Left cardiac atrium (tissue), 4 donors: ENCODE results near the gene CLEC16A. TPM values are rescaled to one million over a fixed set of nuclear protein-coding genes. Genes with fewer than 3 reads are reported as not detected.
A peak's percentile ranks its signal among the peaks of the same experiment; 100 is the strongest.

Source experiments
- ATAC-seq, 2 donors: fragments of 200-7000 bp; cut with Tn5 transposase; one replicate each; pipeline ENCODE4 v1.9.1; 2020; ENCODE audit warnings: mild to moderate bottlenecking in 2 of 2, moderate library complexity in 2 of 2
- DNase-seq: peaks from one replicate; pipeline ENCODE4 v3.0.0-alpha.2; 2020
- intact Hi-C, 2 donors: fragments of 100-400 bp; cut with DNase I; formaldehyde crosslinking; loops; one replicate each; pipeline versions ENCODE4 v1.14.1 to v1.15.1; 2022 to 2023
- total RNA-seq, 2 donors: library from RNA; stranded (reverse); fragmentation: NEBNext Ultra II Directional; extraction: Animal tissue kit (Norgen Biotek cat#: 25700); gene quantifications; one replicate each; pipeline ENCODE4 v1.2.1, GENCODE V29; 2021
- donor health status: DM: no; HTN: yes; CAD: no.
- donor health status: DM: no; HTN: yes; CAD: no; lungs with severe emphysema.
- donor health status: DM: yes; HTN: yes; CAD: no.
- donor health status: Dilated cardiomyopathy.

The CLEC16A gene
- total RNA-seq, 2 donors from 2014 or later, result 25.5 to 30.2 TPM

DNA sequence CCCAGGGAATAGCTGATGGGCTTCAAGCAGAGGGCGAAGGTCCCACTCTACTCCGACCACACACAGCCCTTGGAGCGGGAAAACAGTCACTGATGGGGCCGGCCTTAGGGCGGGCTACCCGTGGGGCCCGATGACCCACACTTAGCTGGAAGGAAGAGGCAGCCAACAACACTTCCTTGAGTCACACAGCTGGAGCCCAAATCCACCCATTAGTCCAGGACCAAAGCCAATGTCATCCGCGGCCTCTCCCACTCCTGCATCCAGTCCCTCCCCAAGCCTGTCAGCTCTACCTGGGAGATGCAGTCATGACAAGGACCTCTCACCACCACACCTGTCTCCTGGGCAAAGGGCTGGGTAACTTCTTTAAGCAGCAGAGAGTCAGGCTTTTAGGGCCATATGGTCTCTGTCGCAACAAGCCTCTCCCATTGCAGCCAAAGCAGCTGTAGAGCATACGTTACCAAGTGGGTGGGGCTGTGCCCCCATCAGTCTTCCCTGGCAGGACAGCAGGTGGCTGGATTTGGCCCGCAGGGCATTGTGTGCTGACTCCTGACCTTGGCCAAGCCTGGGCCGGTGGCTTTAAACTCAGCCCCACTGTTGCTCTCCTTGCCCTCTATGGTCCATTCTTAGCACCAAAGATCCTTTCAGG, 200.9 kb downstream of the CLEC16A start:
- ATAC-seq, result peak; percentile 12 to 62

DNA sequence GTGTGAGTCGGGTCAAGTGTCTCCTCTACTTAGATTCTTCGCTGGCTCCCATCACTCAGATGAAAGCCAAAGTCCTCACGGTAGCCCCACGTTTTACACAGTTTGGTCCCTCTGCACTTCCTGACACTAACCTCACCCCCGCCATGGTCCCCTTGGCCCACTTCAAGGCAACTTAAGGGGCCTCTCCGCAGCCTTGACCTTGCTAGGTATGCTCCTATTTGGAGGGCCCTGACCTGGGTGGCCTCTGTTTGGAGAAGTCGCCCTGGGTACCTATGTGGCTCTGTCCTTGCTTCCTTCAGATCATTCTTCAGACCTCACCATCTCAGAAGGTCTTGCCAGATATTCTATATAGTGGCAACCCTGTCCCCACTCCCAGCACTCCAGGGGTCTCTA, 201.5 kb downstream of the CLEC16A start:
- intact Hi-C loops, result loop anchor here in 1 of 2 donors (10.0 kb wide), 1 partner anchor 59 kb away; no protein-coding TSS in a partner anchor
- ATAC-seq, result no peak
- no peak for DNase-seq

More for the DNA sequence above, 200.9 kb downstream of the CLEC16A start:
- intact Hi-C loops, result loop anchor here in 1 of 2 donors (10.0 kb wide), 1 partner anchor 60 kb away; no protein-coding TSS in a partner anchor
- DNase-seq, result peak; percentile 56

DNA sequence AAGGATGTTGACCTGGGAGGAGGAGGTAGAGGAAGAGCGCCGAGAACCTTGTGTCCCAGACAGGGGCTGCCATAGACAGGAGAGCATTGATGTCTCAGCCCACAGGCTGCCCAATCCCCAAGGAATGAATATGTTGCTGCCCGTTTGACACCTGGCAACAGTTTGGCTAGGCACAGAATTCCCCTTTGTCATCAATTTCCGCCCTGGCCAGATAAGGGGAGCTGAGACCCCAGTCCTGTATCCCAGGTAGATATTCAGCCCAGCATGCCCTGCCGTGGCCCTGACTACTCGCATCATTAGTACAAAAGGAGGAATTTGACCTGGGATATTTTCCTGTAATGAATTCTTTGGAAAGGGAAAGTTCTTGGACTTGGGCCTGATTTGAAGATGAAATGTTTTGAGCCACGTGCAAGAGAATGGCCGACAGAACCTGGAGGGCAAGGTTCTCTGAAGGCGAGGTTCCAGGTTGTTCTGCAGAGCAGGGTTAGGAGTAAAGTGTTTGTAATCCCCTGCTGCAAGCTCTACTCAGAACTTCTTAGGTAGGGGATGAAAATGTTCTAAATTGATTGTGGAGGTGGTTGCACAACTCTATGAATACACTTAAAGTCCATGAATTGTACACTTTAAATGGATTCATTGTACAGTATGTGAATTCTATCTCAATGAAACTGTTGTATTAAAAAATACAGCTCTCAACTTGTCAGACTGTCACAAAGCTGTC, 202.8 kb downstream of the CLEC16A start:
- intact Hi-C loops, result loop anchor here in 1 of 2 donors (10.0 kb wide), 1 partner anchor 58 kb away; no protein-coding TSS in a partner anchor
- ATAC-seq (no peak), DNase-seq (no peak)

DNA sequence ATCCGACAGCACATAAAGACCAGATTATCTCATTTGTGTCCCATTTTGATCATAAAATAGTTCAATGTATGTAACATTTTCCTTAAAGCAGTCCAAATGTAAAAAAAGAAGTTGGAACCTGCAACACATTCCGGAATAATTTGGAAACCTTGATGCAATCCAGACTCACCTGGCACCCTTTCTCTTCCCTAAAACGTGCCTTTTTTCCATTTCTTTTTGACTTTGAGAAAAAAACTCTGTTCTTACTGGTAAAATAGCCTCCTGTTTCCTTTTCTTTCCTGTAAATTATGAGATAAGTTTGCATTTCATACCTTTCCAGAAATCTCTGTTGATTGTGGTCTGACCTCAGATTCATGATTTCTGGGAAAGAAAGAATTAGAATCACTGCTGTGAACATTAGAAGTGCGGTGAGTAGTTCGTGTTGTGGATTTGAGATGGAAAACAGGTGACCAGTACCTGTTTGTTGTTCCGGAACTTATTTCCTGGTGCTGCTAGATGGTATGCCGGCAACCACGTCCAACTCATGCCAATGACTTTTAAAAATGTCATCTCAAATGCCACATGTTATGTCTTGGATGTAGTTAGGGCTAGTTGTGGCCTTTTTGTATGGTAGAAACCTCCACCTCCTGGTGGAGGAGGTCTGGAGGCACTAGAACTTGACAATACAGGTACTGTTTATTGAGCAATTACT, 203.5 kb downstream of the CLEC16A start:
- ATAC-seq (no peak), DNase-seq (no peak)
- intact Hi-C loops, result loop anchor here in 1 of 2 donors (10.0 kb wide), 1 partner anchor 57 kb away; no protein-coding TSS in a partner anchor

DNA sequence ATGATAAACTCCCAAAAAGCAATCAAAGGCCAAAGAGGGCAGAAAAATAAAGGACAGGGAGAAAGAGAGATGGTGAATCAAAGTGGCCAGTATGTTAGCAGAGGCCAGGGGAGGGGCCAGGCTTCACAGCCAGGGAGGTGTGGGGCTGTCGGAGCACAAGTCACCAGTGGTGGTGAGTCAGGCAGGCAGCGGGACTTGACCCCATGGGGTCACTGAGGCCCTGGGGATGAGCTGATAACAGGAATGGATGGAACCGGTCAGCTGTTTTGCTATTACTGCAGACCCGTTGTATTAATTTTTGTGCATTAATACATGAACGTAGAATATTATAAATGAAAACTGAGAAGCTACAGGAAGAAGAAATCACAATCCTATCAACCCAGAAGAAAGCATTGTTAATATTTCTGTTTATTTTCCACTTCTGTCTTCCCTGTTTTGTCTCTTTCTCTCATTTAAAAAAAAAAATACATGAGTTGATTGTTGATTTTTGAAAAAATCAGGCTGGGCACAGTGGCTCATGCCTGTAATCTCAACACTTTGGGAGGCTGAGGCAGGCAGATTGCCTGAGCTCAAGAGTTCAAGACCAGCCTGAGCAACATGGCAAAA, 204.8 kb downstream of the CLEC16A start:
- intact Hi-C loops, result loop anchor here in 1 of 2 donors (10.0 kb wide), 1 partner anchor 56 kb away; no protein-coding TSS in a partner anchor
- ATAC-seq (peak in 1 of 2 donors; percentile 50), DNase-seq (no peak)

DNA sequence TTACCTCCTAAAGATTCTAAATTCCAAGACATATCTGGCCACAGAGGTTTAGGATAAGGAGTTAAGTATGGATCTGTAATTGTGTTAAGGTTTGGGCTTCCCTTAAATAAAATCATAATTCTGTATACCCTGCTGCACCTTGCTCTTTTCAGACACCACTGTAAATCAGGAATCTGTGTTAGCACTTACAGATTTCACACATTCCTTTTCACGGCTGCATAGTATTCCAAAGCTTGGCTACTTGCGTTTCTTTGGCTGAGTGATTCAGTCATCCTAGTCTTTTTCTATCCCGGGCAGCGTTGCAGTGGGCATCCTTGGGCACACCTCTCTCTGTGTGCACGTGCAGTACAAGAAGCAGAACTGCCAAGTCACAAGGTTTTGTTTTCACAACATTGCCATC, 205.8 kb downstream of the CLEC16A start:
- no peak for DNase-seq
- ATAC-seq, result no peak
- intact Hi-C loops, result no loop called here

DNA sequence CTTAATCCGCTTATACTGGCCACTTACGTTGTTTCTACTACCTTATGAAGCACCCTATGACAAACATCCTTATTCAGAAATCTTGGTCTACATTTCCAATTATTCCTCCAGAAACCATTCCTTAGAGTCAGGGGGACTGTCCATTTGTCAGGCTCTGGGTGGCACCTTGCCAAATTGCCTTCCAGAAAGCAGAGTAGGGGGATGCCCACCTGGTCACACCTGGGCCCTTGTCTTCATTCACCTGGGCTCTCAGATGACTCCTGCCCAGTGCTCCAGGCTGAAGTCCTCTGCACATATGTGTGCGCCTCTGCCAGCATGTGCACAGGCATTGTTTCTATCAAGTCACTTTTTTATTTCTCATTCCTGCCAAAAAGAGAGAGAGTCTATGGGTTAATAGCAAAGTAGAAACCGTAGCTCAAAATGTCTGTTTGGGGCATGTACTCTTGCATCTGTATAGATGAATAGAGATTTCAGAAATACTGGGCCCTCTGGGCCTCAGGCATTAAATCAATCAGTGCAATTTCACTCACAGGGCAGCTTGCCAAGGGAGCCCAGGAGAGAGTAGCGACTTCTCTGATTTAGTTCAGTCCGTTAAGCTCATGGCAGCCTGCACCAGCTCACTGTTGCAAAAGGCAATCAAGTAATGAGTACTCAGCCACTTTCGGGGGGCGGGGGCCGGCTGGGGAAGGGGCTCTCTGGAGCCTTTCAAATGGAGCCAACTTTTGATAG, 207.0 kb downstream of the CLEC16A start:
- DNase-seq, result no peak
- ATAC-seq, result no peak
- intact Hi-C loops, result no loop called here

DNA sequence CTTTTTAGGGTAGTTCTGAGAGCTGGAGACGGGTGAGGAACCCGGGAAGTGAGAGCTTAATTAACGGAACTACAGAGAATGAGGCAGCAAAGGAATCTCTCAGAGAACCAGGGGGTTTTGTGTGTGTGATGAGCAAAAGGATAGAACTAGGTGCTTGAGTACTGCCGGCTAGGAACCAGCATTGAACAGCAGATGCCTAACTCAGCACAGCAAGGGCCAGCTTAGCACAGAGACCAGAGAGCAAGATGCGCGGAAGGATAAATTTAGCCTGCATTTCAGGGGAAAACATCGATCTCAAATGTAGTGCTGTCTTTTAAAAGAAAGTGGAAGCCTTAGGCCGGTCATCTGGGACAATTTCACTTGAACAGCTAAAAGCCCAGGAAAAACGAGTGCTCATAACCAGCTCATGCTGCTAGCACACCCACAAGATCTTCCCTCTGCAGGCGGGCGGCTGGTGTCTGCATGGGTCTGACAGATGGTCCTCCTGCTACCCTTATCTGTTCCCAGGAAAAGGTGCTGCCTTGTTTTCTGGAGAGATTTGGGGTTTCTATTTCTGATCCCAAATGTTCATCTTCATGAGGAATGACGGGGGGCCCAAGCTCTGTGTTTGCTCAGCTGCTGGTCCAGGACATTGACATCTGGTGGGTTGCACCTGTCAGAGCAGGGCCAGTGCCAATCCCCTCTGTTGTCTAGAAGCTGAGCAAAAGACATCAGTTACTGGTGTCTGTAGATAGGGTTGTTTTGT, 207.7 kb downstream of the CLEC16A start:
- DNase-seq (no peak), ATAC-seq (no peak)
- intact Hi-C loops, result no loop called here

DNA sequence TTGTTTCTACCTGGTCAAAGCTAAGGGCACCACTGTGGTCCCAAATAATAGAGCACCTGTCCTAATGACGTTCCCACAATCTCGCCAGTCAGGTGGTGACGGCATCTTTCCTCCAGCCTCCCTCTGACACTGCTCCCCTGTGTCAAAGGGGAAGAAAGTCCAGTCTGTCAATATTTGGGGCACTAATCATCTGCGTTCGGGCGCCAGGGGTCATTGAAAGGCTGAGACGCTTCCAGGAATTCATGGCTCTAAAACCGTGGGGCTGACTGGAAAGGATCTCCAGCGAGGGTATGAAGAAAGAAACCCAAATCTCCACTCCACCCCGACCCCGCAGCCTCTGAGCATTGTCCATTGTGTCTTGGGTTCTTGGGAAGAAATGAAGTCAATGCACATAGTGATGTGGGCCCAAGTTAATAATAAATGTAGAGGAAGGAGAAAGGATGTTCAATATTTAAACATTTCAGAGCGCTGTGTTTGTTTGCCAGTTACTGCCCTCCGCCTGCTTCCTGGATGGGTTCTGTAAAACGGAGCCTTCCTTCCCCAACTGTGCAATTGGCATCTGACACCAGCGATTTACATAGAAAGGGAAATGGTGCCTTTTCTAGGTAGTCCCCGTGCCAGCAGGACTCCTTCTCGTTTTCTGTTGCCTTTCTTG, 208.4 kb downstream of the CLEC16A start:
- no peak for ATAC-seq
- DNase-seq, result no peak
- intact Hi-C loops, result no loop called here

DNA sequence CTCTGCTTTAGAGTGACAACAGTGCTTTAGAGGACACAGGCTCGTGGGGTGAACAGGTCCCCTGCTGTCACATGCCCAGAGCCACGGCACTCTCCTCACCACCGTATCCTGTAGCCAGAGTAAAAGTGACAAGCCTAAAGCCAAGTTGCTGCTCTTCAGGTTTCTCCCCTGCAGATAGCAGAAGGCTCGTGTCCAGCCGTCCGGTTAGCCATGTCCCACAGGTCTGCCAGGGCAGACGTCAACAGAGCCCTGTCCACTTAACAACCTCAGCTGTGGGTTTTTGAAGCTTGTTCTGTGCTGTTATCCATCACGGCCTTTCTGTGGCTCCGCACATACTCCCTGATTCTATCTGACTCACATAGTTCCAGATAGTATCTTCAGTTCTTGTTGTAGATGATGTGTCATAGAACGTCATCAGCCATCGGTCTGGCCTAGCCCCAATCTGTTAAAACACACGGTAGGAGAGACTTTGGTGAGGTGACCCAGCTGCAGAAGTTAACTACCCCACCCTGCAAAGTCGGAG, 211.0 kb downstream of the CLEC16A start:
- intact Hi-C loops, result no loop called here
- no peak for DNase-seq
- peak; percentile 40 for ATAC-seq

DNA sequence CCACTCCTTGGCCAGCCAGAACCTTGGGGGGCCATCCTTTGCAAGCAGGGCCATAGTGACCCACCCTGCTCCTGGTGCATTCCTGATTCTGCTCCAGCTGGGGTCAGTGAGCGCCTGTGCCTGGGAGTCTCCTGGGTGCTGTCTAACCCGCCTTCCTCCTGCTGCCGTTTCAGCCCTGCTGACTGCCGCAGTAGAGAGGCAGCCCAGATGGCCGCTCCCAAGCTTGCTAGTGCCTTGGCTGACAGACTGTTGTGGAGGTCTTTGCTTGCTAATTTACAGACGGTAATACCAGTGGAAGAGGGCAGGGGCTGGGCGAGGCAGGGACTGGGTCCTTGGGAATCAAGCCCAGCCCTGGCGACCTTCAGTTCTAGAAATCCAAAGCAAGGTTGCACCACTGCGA, 212.0 kb downstream of the CLEC16A start:
- DNase-seq (no peak), ATAC-seq (no peak)
- intact Hi-C loops, result no loop called here

DNA sequence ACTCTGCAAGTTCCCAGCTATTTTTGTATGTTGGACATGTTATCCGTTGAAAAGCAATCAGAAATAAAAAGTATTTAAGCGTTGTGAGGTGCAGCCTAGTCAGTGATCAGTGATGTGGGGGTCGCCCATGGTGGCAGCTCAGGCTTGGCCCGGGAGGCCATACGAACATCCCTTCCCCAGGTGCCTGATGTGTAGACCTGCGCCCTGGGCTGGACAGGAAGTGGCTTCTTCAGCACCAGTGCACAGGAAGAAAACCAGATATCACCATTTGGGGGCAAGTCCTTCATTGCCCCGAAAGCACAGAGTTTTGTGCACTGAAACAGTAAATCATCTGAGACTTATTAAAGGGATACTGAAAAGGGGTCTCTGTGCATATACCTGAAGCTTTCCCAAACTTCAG, 212.8 kb downstream of the CLEC16A start:
- ATAC-seq (no peak), DNase-seq (no peak)
- intact Hi-C loops, result no loop called here

DNA sequence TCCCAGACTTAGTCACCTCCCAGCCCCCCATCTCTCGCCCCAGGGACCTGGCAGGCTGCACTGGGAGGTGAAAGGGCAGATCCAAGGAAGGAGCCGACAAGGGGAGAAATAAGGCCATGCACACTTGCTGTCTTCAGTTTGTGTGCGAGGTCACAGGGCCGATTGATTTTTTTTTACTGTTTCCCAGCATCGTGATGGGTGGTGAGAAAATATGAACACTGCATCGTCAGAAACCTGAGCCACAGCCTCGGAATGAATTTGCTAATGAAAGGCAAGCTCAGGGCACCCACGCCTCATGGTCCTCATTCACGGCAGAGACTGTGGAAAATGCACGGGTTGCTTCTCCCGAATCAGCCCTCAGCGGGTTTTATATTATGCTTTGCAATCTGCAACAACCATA, 213.7 kb downstream of the CLEC16A start:
- no peak for ATAC-seq
- no peak for DNase-seq
- intact Hi-C loops, result no loop called here

DNA sequence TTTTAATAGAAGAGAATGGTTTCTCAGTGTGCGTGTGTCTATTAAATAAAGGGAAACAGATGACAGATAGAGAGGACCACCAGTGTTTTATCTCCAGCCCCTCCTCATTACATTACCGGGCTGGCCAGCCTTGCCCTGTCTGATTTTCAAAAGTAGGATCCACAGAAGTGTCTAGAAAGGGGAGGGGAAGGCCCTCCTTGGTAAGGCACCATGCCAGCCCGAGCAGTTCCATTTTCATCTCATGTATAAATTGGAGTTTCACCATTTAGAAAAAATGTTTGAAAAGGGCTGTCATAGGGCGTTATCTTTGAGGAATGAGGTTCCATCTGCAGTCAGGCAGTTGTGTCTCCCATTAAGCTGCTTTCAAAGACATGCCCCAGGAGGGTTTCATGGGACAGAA, 214.9 kb downstream of the CLEC16A start:
- no peak for DNase-seq
- intact Hi-C loops, result no loop called here
- ATAC-seq, result no peak

DNA sequence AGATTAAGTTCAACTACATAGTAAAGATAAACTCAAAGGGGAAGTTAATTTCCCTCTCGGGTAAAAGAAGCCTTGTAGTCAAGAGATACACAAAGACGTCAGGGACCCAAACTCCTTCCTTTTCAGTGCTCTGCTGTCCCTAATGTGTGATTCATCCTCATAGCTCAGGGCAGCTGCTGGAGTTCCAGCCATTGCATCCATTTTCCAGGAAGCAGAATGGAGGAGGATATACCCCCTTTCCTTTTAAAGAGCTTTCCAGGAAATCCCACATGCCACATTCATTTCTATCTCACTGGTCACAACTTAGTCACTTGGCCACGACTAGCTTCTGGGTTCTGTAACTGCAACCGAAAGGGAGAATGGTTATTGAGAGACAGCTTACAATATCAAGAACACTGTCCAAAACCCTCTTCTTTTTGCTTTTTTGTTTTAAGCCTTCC, 216.3 kb downstream of the CLEC16A start:
- intact Hi-C loops, result no loop called here
- DNase-seq (no peak), ATAC-seq (no peak)

DNA sequence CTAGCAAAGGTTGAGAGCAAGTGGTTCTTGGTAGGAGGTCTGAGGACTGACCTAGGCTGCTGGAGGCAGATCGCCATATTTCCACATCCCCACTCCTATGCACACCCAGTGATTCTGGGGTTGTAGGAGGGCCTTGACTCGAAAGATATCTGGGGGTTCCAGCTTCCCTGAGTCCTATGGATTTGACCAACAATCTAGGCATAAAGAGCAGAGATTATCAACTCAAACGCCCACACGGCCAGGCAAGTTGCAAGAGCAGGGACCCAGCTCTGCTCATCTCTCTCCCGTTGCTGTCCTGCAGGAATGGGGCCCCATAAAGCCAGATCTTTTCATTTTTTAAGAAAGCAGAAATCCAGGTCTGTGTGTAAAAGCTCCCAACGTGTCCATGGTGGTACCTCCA, 217.1 kb downstream of the CLEC16A start:
- DNase-seq (no peak), ATAC-seq (no peak)
- intact Hi-C loops, result no loop called here

DNA sequence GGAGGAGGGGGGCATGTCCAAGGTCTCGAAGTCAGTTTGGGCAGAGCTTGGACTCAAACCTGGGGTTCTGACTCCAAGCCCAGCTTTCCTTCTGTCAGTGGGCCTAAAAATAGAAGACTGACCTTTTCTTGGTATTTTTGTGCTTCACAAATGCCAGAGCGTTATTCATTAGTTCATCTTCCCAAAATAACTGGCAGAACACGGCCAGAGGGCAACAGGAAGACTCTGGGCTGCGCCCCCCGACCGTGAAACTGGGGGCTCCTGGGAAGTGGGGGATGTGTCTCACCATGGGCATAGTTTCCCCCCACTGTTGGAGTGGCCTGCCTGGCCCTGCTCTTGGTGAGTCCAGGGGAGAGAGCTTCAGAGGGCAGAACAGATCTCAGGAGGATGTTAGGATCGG, 217.6 kb downstream of the CLEC16A start:
- intact Hi-C loops, result no loop called here
- DNase-seq (no peak), ATAC-seq (peak; percentile 60 to 79)
